Measurements from ENCODE around the gene AK2. TPM values are rescaled to one million over a fixed set of nuclear protein-coding genes. Genes with fewer than 3 reads are reported as not detected.

The AK2 gene
- total and polyA plus RNA-seq, 10 of the 15 experiments (the other 5 are each of a cell fraction or from before 2014, with no cell fraction given): 52.3 to 500 (median 278) TPM

GRCh38 chr1:32991819-32992488 lies 44.7 kb downstream of the AK2 start:
- RAD21 ChIA-PET (ENCODE audit: unreplicated experiment): interaction anchor here (0.8 to 4.0 kb wide), 16 partner anchors 8 to 168 kb away, joined by 3 to 63 read pairs (median 8); partner anchors contain the start of gene RNF19B
- H3K79me2 ChIP-seq (ENCODE audit: control insufficient read depth, insufficient read depth, low read length): no peaks in the 10 kb centered on the region
- H3K27ac ChIP-seq (ENCODE audit: control insufficient read depth, insufficient read depth): peak overlapping the region; percentile 99
- ATAC-seq: peak; percentile 55
- intact Hi-C loops (cut with micrococcal nuclease; ENCODE audit: unreplicated experiment) (loop anchor here (1.0 to 5.0 kb wide), 4 partner anchors 11 to 171 kb away; no protein-coding TSS in a partner anchor), in situ Hi-C loops (cut with MboI) (no loop called here)
- BruUV-seq (replicated peaks): TSS peak; percentile 58
- no peaks in the 10 kb centered on the region for H4K20me1 ChIP-seq (ENCODE audit: control insufficient read depth, insufficient read depth)
- SMC1A ChIA-PET (ENCODE audit: uncharacterized antibody, unreplicated experiment): interaction anchor here (0.6 to 4.2 kb wide), 28 partner anchors 8 to 467 kb away, joined by 3 to 65 read pairs (median 4); partner anchors contain the start of genes AK2, RNF19B, S100PBP and YARS1
- peak overlapping the region; percentile 37; the same call in 1 of the 2 replicates for H3K4me3 ChIP-seq
- no peak for DNase-seq (ENCODE audit: low read depth, low spot score)
- H3K4me1 ChIP-seq (ENCODE audit: control insufficient read depth, insufficient read depth, low read length): peaks cover 57% of the 10 kb centered on the region
- peak; percentile 70 for FAIRE-seq
- CTCF ChIA-PET: interaction anchor here (0.9 to 3.3 kb wide), 14 partner anchors 8 to 135 kb away, joined by 3 to 29 read pairs (median 4); partner anchors contain the start of gene RNF19B
- POLR2A ChIA-PET: interaction anchor here (0.9 to 4.8 kb wide), 17 partner anchors 8 to 168 kb away, joined by 3 to 56 read pairs (median 5); partner anchors contain the start of gene RNF19B
- H3K36me3 ChIP-seq (ENCODE audit: control insufficient read depth in 2 of 2, insufficient read depth in 2 of 2, low read length in 1 of 2): no peaks in the 10 kb centered on the region; a peak in 1 of 4 replicates
- no peaks in the 10 kb centered on the region for H3K9me3 ChIP-seq (replicated peaks; ENCODE audit: control insufficient read depth, insufficient read depth, low read length)
- H3K9ac ChIP-seq (ENCODE audit: control insufficient read depth, insufficient read depth, low read length): peak overlapping the region; percentile 72
- H3K4me2 ChIP-seq (ENCODE audit: control insufficient read depth, insufficient read depth): peak overlapping the region; percentile 94
- 5% methylated on average over 9 of the region's 9 CpGs for WGBS (ENCODE audit: insufficient coverage, insufficient replicate concordance, low lambda C conversion rate, missing lambda C conversion rate)
- peak overlapping the region; percentile 26 for H2AFZ ChIP-seq (ENCODE audit: control insufficient read depth, low read depth, low read length)
- H3K27me3 ChIP-seq (replicated peaks in 1 of 2; ENCODE audit: control insufficient read depth in 2 of 2, insufficient read depth in 2 of 2, low read length in 1 of 2): no peaks in the 10 kb centered on the region
- TF ChIP-seq ESRRA (IDR thresholded peaks at IDR 0.05; ENCODE audit: low read length) (no peak), POLR2A (IDR thresholded peaks at IDR 0.05; ENCODE audit: low read depth, low read length) (0 out of 2 replicates have a peak, but pooled peaks have one; percentile 17), SREBF2 (IDR thresholded peaks at IDR 0.05; ENCODE audit: low read length) (no peak), RFX5 (IDR thresholded peaks at IDR 0.05; ENCODE audit: low read depth, low read length) (no peak), TCF7 (IDR thresholded peaks at IDR 0.05; ENCODE audit: borderline replicate concordance) (no peak), RAD21 (IDR thresholded peaks at IDR 0.05; ENCODE audit: insufficient read depth, low read depth, low read length) (no peak), JUNB (IDR thresholded peaks at IDR 0.05) (no peak), RUNX3 (IDR thresholded peaks at IDR 0.05; ENCODE audit: low read length) (no peak), ZNF687 (IDR thresholded peaks at IDR 0.05) (peak; percentile 20; the same call in 1 of the 2 replicates), SRF (IDR thresholded peaks at IDR 0.05; ENCODE audit: low read depth in 2 of 2, low read length in 2 of 2) (no peak), YY1 (IDR thresholded peaks at IDR 0.05; ENCODE audit: low read depth, low read length) (no peak), SIN3A (IDR thresholded peaks at IDR 0.05; ENCODE audit: low read depth, low read length) (no peak), PAX5 (IDR thresholded peaks at IDR 0.05; ENCODE audit: borderline replicate concordance, low read depth, low read length) (peak; percentile 10; the same call in 1 of the 2 replicates), SMARCA5 (IDR thresholded peaks at IDR 0.05) (no peak), TCF3 (IDR thresholded peaks at IDR 0.05; ENCODE audit: borderline replicate concordance, insufficient read depth, low read depth, low read length) (no peak), POLR2AphosphoS5 (IDR thresholded peaks at IDR 0.05; ENCODE audit: low read length) (peak; percentile 53; the same call in 1 of the 2 replicates), PAX8 (IDR thresholded peaks at IDR 0.05) (no peak), FOXM1 (IDR thresholded peaks at IDR 0.05; ENCODE audit: low read depth, low read length) (no peak), SMAD1 (IDR thresholded peaks at IDR 0.05; ENCODE audit: low read depth, partially characterized antibody) (no peak), DPF2 (IDR thresholded peaks at IDR 0.05) (no peak)
